Nephron (organoid): ENCODE results near the gene DHX38.

Source experiments
- H3K27ac Mint-ChIP-seq, 3 experiments: 2 replicates each; pipeline ENCODE4 v1.8.0; 2020; ENCODE audit warnings: mixed read lengths in 3 of 3, mild to moderate bottlenecking in 2 of 3, moderate library complexity in 1 of 3
- H3K27me3 Mint-ChIP-seq: 2 replicates; pipeline ENCODE4 v1.8.0; 2021; ENCODE audit warnings: low read depth, mild to moderate bottlenecking, moderate library complexity, mixed read lengths
- H3K36me3 Mint-ChIP-seq: 2 replicates; pipeline ENCODE4 v1.8.0; 2020; ENCODE audit warnings: low read depth, mixed read lengths
- H3K4me1 Mint-ChIP-seq: 2 replicates; pipeline ENCODE4 v1.8.0; 2020; ENCODE audit warnings: mixed read lengths
- H3K4me3 Mint-ChIP-seq, 3 experiments: 2 replicates each; pipeline ENCODE4 v1.8.0; 2020; ENCODE audit warnings: mild to moderate bottlenecking in 3 of 3, mixed read lengths in 3 of 3, moderate library complexity in 2 of 3
- H3K9me3 Mint-ChIP-seq: 2 replicates; pipeline ENCODE4 v1.8.0; 2020; ENCODE audit warnings: mixed read lengths
- TF ChIP-seq, protein P1 (sequence below), 3 experiments: fragments of 200-600 bp; sonication (generic); IDR thresholded peaks; one replicate each; pipeline ENCODE4 v1.5.0; 2021; ENCODE audit warnings: antibody characterized with exemption in 3 of 3; ENCODE audit not compliant: unreplicated experiment in 3 of 3

Gene DHX38

DNA sequence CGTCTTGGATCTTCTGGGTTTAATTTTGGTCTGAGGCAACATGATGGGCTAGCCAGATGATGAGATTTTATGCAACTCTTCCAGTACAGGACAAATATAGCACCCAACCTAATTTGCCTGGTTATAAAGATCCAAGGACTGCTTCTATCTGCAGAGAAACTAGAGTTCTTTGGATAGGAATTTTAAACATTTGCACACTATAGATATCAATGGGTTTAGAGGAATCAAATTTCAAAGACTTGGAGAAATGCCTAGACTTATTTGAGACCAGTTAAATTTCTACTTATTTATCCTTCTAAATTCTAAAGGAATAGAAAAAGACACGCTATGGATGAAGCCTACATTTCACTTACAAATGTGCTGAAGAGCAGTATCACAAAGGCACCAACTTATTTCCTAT lies 65.7 kb downstream of the DHX38 start:
- Mint-ChIP-seq H3K9me3 (no peaks in the 10 kb centered on the region), H3K4me3 (no peak overlapping the region)
- TF ChIP-seq, protein P1, sequence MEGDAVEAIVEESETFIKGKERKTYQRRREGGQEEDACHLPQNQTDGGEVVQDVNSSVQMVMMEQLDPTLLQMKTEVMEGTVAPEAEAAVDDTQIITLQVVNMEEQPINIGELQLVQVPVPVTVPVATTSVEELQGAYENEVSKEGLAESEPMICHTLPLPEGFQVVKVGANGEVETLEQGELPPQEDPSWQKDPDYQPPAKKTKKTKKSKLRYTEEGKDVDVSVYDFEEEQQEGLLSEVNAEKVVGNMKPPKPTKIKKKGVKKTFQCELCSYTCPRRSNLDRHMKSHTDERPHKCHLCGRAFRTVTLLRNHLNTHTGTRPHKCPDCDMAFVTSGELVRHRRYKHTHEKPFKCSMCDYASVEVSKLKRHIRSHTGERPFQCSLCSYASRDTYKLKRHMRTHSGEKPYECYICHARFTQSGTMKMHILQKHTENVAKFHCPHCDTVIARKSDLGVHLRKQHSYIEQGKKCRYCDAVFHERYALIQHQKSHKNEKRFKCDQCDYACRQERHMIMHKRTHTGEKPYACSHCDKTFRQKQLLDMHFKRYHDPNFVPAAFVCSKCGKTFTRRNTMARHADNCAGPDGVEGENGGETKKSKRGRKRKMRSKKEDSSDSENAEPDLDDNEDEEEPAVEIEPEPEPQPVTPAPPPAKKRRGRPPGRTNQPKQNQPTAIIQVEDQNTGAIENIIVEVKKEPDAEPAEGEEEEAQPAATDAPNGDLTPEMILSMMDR (IDR thresholded peaks at IDR 0.05; ENCODE audit: unreplicated experiment in 3 of 3): no peak

DNA sequence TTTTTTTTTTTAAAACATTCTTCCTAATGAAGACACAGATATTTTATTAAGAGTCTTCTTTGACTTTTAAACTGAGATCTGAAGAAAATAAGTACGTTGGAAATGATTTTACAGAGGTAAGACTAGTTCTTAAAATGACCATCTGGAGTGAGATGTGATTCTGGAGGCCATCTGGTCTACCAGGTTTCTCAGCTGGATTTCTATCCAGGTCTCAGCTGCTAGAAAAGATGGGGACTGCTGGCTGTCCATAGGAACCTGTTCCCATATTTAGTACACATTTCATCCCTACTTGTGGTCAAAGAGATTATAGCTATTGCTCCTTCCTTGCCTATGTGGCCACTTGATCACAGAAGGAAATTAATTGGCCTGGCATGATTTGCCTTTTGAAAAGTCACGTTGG lies 66.2 kb downstream of the DHX38 start:
- TF ChIP-seq, protein P1 (IDR thresholded peaks at IDR 0.05; ENCODE audit: unreplicated experiment in 3 of 3): no peak
- H3K4me1 Mint-ChIP-seq: peaks cover 9% of the 10 kb centered on the region
- H3K9me3 Mint-ChIP-seq: no peaks in the 10 kb centered on the region
- no peak overlapping the region for H3K4me3 Mint-ChIP-seq
- peak overlapping the region in 1 of 3 experiments; percentile 1 for H3K27ac Mint-ChIP-seq
- no peaks in the 10 kb centered on the region for H3K27me3 Mint-ChIP-seq
- H3K36me3 Mint-ChIP-seq: peaks cover 3% of the 10 kb centered on the region

More for the DNA sequence above, 65.7 kb downstream of the DHX38 start:
- Mint-ChIP-seq H3K27me3 (no peaks in the 10 kb centered on the region), H3K27ac (peak overlapping the region in 2 of 3 experiments; percentile 1 to 33), H3K4me1 (peaks cover 9% of the 10 kb centered on the region), H3K36me3 (peaks cover 3% of the 10 kb centered on the region)

DNA sequence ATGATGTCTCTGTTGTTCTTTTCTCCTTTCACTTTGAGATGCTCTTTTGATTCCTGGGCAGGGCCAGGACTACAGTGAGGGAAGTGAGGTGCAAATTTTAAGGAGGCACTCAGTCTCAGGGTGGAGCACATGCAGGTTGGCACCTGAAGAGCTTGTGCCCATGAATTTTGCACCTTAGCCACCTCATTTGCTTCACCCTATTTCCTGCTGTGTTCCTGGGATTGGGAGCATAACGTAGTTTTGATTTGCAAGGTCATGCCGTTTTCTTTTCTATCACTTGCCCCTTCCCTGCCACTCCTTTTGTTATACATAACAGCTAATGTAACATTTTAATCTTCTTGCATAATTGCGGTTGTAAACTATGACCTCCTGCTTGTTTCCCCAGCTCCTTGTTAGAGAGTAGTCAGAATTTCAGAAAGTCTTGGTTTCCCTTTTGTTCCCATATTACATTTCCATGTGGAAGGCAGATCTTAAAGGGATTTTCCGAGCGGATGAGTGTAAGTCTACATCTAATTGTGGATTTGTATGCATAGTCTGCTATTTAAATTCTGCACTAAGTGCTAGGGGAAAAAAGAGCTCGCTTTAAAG lies 68.6 kb downstream of the DHX38 start:
- H3K27ac Mint-ChIP-seq: no peak overlapping the region
- H3K36me3 Mint-ChIP-seq: peaks cover 3% of the 10 kb centered on the region
- H3K4me3 Mint-ChIP-seq: no peak overlapping the region
- TF ChIP-seq, protein P1 (IDR thresholded peaks at IDR 0.05; ENCODE audit: unreplicated experiment in 3 of 3): no peak
- no peaks in the 10 kb centered on the region for H3K27me3 Mint-ChIP-seq
- H3K4me1 Mint-ChIP-seq: peaks cover 9% of the 10 kb centered on the region
- no peaks in the 10 kb centered on the region for H3K9me3 Mint-ChIP-seq
